Measurements from ENCODE around the gene KPNA6. TPM values are rescaled to one million over a fixed set of nuclear protein-coding genes. Genes with fewer than 3 reads are reported as not detected.

The KPNA6 gene
- total and polyA plus RNA-seq, 9 of the 15 experiments (the other 6 are each of a cell fraction or from before 2014, with no cell fraction given), result 20.1 to 54.6 (median 32.2) TPM

DNA sequence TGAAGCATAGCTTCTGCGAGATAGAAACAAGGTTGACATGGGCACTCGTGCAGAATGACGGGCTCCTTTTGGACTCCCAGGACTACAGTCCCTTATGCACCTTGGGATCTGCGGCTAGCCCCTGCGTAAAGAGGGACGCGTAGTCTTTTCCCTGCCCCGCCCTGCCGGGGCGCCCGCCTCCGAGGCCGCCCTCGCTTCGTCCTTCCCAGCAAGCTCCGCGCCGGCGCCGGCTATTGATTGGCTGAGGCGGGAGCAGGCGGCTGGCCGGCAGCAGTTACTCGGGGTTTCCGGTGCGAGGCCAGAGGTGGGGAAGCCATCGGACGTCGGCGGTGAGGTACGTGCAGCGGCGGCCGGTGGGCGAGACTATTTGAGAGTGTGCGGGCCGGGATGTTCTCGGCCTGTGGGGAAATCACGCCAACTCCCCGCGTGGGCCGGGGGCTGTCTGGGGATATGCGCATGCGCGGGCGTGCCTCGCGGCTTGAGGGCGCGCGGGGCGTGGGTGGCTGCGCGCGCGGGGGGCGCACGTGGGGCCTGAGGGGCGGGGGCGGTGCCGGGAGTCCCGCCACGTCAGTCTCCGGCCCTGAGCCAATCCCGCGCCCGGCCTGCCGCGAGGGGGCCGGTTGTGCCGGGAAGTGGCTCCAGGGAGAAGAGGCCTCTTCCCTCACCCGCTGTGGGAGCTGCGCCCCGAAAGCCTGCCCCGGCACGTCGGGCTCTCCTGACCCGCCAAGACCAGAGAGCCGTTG is 71.8 kb downstream of the KPNA6 start, which contains the start of gene TXLNA (continued):
- TF ChIP-seq SUPT5H (IDR thresholded peaks at IDR 0.05) (peak; percentile 97), PURB (CRISPR knock-in tag; IDR thresholded peaks at IDR 0.05; ENCODE audit: low read depth) (no peak), CEBPG (CRISPR knock-in tag; IDR thresholded peaks at IDR 0.05) (no peak), CEBPG (tag; conservative IDR thresholded peaks at IDR 0.05 in 1 of 2, IDR thresholded peaks at IDR 0.05 in 1 of 2) (no peak), ZNF143 (CRISPR knock-in tag; IDR thresholded peaks at IDR 0.05) (peak; percentile 85), NR4A1 (CRISPR knock-in tag; IDR thresholded peaks at IDR 0.05) (peak; percentile 17), NR4A1 (tag; IDR thresholded peaks at IDR 0.05) (peak; percentile 89), ESRRB (CRISPR knock-in tag; IDR thresholded peaks at IDR 0.05; ENCODE audit: borderline replicate concordance) (no peak), YBX1 (IDR thresholded peaks at IDR 0.05) (no peak), ELF1 (tag; IDR thresholded peaks at IDR 0.05) (peak; percentile 74), PTTG1 (tag; IDR thresholded peaks at IDR 0.05; ENCODE audit: low read depth) (no peak), CSDE1 (IDR thresholded peaks at IDR 0.05) (no peak), ZNF311 (CRISPR knock-in tag; IDR thresholded peaks at IDR 0.05) (no peak)
- TF ChIP-seq, protein P1, sequence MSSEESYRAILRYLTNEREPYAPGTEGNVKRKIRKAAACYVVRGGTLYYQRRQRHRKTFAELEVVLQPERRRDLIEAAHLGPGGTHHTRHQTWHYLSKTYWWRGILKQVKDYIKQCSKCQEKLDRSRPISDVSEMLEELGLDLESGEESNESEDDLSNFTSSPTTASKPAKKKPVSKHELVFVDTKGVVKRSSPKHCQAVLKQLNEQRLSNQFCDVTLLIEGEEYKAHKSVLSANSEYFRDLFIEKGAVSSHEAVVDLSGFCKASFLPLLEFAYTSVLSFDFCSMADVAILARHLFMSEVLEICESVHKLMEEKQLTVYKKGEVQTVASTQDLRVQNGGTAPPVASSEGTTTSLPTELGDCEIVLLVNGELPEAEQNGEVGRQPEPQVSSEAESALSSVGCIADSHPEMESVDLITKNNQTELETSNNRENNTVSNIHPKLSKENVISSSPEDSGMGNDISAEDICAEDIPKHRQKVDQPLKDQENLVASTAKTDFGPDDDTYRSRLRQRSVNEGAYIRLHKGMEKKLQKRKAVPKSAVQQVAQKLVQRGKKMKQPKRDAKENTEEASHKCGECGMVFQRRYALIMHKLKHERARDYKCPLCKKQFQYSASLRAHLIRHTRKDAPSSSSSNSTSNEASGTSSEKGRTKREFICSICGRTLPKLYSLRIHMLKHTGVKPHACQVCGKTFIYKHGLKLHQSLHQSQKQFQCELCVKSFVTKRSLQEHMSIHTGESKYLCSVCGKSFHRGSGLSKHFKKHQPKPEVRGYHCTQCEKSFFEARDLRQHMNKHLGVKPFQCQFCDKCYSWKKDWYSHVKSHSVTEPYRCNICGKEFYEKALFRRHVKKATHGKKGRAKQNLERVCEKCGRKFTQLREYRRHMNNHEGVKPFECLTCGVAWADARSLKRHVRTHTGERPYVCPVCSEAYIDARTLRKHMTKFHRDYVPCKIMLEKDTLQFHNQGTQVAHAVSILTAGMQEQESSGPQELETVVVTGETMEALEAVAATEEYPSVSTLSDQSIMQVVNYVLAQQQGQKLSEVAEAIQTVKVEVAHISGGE (CRISPR knock-in tag; IDR thresholded peaks at IDR 0.05), result peak in 2 of 3 experiments; percentile 44 to 94; a peak in 3 of 6 replicates
- TF ChIP-seq, protein P2, sequence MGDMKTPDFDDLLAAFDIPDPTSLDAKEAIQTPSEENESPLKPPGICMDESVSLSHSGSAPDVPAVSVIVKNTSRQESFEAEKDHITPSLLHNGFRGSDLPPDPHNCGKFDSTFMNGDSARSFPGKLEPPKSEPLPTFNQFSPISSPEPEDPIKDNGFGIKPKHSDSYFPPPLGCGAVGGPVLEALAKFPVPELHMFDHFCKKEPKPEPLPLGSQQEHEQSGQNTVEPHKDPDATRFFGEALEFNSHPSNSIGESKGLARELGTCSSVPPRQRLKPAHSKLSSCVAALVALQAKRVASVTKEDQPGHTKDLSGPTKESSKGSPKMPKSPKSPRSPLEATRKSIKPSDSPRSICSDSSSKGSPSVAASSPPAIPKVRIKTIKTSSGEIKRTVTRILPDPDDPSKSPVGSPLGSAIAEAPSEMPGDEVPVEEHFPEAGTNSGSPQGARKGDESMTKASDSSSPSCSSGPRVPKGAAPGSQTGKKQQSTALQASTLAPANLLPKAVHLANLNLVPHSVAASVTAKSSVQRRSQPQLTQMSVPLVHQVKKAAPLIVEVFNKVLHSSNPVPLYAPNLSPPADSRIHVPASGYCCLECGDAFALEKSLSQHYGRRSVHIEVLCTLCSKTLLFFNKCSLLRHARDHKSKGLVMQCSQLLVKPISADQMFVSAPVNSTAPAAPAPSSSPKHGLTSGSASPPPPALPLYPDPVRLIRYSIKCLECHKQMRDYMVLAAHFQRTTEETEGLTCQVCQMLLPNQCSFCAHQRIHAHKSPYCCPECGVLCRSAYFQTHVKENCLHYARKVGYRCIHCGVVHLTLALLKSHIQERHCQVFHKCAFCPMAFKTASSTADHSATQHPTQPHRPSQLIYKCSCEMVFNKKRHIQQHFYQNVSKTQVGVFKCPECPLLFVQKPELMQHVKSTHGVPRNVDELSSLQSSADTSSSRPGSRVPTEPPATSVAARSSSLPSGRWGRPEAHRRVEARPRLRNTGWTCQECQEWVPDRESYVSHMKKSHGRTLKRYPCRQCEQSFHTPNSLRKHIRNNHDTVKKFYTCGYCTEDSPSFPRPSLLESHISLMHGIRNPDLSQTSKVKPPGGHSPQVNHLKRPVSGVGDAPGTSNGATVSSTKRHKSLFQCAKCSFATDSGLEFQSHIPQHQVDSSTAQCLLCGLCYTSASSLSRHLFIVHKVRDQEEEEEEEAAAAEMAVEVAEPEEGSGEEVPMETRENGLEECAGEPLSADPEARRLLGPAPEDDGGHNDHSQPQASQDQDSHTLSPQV (IDR thresholded peaks at IDR 0.05), result peak; percentile 99
- TF ChIP-seq, protein P3, sequence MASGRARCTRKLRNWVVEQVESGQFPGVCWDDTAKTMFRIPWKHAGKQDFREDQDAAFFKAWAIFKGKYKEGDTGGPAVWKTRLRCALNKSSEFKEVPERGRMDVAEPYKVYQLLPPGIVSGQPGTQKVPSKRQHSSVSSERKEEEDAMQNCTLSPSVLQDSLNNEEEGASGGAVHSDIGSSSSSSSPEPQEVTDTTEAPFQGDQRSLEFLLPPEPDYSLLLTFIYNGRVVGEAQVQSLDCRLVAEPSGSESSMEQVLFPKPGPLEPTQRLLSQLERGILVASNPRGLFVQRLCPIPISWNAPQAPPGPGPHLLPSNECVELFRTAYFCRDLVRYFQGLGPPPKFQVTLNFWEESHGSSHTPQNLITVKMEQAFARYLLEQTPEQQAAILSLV (tag; IDR thresholded peaks at IDR 0.05), result 0 out of 2 replicates have a peak, but pooled peaks have one; percentile 4
- TF ChIP-seq, protein P4, sequence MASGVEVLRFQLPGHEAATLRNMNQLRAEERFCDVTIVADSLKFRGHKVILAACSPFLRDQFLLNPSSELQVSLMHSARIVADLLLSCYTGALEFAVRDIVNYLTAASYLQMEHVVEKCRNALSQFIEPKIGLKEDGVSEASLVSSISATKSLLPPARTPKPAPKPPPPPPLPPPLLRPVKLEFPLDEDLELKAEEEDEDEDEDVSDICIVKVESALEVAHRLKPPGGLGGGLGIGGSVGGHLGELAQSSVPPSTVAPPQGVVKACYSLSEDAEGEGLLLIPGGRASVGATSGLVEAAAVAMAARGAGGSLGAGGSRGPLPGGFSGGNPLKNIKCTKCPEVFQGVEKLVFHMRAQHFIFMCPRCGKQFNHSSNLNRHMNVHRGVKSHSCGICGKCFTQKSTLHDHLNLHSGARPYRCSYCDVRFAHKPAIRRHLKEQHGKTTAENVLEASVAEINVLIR (CRISPR knock-in tag; IDR thresholded peaks at IDR 0.05), result peak; percentile 57; the same call in 1 of the 2 replicates
